Cerebellar cortex (tissue), 1 donor: Measurements from ENCODE around the gene SH2D7.

Source experiments
- DNase-seq: peaks from one replicate; pipeline ENCODE4 v3.0.0-alpha.2; 2015; ENCODE audit warnings: low spot score

The SH2D7 gene

DNA sequence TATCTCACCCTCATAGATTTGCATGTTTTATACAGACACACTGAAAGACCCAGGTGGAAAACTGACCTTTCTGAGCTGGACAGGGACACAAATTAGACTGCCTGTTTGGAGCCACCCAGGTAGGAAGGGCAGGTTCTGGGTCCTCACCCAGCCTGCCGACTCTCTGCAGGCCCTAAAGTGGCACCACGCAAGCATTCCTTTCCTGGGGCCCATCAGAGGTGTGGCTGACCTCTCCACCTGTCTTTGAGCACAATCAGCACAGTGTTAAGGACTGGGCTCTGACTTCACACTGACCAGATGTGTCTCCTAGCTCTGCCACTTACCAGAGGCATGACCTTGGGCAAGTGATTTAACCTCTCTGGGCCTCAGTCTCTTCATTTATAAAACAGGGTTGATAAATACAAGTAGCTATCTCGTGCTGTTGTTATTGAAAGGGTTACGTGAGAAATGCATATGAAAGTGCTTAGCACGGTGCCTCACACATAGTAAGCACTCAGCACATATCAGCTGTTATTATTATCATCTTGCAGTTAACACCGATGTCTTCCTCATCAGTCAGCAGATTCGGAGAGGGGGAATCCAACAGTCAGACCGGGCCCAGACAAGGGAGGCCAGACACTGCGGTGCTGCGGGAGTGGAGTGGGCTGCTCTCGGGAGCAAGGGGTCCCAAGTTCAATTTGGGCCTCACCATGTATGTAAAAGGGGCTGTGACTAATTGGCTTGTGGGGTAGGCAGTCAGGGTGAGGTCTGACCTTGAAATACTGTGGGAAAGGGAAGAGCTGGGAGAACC, 12.9 kb upstream of the SH2D7 start:
- no peak for DNase-seq

DNA sequence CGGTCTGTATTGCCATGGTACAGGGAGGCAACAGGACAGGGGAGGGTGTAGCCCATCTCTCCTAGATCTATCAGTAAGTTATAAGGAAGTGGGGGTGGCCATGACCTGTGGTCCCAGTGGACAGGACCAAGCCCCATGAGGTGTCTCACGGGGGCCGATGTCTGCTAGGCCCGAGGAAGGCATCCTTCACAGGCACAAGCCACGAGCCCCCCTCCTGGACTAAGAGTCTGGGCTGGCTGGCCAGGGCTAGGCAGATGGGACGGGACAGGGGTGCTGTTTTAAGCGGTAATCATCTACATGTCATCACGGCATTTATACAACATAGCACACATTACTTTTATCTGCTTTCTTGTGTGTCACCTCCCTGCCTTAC, 12.3 kb upstream of the SH2D7 start:
- no peak for DNase-seq

DNA sequence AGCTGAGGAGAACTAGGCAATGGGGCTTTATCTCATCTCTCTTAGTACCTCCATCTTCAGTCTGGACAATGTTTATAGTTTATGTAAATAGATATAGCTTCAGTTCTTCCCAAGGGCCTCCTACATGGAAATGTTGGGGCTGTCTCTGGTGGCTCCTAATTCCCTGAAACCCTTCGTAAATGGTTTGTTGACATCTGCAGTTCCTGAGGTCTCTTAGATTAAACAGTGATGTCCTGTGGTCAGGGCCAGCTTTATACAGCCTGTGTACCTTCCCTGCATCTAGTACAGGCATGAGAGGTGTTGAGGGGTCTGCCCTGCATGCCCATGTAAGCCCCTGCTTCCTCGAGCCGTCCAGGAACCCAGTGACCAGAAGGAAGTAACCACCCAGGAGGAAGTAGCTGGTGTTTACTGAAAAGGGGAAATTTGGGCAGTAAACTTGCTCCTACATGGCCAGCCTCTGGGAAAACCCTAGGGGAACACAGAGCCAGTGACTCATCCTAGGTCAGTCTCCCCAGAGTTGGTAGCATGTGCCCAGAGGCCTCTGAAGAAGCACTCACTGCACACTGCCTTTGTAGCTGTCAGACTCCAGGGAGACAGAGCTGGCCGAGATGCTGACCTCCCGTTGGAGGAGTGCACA, 10.1 kb upstream of the SH2D7 start:
- no peak for DNase-seq

DNA sequence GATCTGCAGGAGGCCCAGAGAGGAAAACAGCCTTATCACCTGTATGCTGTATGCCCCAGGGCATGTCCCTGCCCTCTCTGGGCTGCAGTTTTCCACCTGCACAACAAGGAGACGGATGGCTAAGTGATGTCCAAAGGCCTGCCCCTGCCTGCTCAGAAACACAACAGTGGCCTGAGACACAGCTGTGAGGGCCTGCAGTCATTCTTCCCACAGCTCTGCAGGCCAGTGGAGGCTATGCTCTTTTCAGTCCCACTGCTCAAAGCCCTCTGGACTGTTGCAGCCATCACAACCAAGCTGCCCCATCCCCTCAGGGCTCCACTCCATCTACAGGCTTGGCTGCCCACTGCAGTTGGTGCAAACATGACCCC, 9.6 kb upstream of the SH2D7 start:
- DNase-seq = no peak

DNA sequence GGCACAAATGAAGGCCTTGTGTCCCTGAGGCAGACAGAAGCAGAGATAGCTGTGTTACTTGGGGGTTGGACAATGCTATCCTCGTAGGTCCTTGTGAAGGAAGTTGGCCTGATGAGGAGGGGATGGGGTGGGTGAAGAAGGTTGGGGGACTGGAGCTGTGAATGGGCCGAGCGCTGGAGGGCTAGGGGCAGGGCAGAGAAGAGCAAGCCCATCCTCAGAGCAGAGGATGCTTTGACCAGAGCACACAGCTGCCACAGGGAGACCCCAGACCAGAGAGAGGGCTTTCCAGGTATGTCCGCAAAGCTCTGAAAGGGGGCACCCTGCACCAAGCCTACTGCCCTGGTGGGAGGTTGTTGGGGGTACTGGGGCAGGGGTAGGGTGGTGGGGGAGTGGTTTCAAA, 9.2 kb upstream of the SH2D7 start:
- DNase-seq = no peak

DNA sequence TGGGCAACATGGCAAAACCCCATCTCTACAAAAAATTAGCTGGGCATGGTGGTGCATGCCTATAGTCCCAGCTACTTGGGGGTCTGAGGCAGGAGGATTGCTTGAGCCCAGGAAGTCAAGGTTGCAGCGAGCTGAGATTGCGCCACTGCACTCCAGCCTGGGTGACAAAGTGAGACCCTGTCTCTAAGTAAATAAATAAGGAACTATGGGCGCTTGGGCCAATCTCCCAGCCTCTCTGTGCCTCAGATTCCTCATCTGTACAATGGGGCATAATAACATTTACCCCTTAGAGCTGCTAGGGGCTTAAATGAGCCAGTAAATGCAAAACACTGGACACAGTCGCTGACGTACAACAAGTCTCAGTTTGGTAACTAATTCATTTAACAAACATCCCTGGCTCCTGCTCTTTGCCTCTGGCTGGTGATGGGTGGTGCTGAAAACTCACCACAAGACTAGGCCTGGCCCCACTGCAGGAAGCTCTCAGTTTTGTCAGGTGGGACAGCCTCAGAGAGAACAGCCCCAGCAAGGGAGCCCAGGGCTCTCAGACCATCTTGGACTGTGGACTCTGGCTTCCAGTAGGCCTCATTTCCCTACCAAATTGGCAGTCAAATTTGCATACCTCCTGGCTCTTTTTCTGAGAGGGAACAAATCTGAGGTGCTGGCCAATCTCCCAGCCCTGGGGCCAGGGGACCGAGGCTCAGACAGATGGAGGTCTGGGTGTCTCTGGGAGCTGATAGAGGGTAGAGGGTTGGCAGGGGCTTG, 8.5 kb upstream of the SH2D7 start:
- DNase-seq = no peak

DNA sequence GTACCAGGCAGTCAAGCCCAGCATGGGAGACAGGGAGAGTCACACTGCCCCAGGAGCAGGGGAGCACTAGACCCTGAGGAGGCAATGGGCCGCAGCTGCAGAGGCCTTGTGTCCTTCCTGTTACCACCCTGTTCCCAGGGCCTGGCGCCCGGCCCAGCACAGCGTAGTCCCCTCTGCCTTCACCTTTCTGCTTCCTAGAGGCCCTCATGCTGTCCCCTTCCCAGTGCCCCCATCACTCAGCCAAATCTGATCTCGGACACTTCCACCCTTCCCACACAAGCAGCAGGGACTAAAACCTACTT, 8.0 kb upstream of the SH2D7 start:
- DNase-seq = no peak

DNA sequence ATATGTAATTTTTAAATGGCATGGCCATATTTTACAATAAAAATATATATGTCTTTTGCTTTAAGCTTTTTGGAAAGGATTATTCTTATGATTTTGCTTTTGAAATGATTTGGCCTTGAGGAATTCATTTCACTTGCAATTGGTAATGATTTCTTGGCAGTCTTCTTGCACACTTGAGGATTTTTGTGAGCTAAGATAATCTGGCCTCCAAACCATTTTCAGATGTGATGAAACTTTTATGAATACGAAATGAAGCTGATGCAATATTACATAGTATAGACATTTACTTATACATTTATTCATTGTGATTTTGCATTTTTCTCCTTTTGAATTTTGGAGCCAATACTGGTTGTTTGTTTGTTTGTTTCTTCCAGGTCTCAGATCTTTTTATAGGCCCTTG, 6.4 kb upstream of the SH2D7 start:
- DNase-seq = no peak

DNA sequence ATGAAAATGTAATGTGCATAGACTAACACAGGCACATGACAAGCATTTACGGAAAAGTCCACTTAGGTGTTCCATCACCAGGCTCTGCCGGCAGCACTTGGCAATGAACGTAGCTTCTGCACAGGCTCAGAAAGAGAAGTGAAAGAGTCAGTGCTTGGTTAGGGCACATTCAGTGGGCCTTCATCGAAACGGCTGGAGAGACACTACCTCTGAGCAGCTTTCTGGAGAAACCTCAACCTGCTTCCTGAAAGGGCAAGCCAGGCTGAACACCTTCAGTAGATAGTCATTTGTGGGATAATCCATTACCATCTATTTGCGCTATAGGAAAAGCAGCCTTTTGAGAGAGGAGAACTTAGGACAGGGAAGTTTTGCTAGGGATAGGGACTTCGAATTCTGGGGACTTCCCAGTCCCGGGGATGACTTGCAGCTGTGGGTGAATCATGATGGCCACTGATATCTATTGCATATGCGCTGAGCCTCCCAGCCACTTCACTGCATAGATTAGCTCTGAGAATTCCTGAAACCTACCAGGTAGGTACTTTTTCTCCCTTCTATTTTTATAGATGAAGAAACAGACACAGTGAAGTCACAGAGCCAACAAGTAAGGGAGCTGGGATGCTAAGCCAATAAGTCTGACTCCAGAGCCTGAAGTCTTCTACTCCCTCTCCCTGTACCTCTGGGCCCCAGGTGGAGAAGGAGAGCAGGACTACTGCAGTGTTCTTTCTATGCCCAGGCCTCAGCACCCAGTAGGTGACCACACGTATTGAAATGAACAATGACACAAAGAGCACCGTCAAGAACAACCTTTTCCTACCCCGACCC, 4.2 kb upstream of the SH2D7 start:
- no peak for DNase-seq

DNA sequence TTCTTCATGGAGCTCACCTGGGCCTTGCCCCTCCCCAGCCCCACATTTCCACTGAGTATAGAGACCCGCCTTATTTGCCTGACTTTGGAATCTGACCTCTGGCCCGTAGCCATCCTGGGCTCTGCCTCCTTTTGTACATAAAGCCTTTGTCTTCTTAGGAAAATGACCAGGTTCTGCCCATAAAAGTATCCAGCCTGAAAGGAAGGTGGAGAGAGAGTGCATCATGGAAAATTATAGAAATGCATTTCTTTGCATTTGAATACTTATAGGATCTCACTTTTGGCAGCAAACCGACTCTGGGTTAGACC, 3.6 kb upstream of the SH2D7 start:
- DNase-seq = no peak

DNA sequence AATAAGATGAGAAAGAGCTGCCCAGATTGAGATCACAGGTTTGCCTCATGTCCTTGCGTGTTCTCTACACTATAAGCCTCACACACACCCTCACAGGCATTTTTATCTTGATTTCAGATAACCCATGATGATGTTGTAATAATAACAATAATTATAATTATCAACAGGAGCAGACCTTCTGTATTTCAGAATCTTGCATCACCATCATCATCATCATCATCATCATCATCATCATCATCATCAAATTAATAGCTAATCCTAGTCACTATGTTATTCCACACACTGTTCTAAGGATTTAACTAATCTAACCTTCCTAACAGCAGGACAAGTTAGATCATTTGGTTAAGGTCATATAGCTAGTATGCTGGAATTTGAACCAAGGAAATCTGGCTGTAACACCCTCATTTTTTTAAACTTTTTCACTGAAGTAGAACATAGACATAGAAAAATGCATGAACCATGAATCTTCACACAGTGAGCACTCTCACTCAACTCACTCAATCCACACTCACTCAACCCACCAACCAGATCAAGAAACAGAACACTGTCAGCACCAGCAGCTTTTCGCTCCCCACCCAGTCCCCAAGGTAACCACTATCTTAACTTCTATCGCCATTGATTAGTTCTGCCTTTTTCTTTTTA, 1.8 kb upstream of the SH2D7 start:
- DNase-seq = no peak

DNA sequence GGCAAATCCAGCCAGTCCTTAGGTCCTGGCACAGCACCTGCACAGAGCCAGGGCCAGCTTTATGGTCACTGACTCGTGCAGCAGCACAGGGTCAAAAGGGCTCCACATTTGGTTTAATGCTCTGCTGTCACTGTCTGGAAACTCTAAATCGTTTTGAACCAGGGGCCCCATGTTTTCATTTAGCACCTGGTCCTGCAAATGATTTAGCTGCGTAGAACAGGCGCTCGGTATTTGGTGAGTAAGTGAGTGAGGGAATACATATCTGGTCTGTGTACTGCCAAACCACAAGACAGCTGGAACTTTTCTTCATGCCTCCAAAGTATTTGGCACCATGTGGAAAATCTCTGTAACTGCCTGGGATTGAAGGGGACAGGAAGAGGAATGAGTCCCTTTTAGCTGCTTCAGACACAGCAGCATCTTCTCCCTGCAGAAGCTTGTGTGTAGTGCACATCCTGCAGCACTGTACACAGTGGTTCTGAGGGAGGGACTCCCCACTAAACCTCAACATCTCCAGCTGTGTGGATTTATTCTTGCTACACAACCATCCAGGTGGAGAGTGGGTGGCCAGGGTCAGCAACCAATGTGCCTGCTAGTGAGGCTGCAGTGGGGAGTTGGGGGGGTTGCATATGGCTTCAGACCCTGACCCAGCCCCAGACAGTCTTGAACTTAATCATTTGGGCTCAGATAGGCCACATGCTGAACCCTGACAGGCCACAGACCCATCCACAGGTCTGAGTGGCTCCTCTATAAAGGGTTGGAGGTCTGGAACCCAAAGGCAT, 1.1 kb downstream of the SH2D7 start:
- DNase-seq = no peak

DNA sequence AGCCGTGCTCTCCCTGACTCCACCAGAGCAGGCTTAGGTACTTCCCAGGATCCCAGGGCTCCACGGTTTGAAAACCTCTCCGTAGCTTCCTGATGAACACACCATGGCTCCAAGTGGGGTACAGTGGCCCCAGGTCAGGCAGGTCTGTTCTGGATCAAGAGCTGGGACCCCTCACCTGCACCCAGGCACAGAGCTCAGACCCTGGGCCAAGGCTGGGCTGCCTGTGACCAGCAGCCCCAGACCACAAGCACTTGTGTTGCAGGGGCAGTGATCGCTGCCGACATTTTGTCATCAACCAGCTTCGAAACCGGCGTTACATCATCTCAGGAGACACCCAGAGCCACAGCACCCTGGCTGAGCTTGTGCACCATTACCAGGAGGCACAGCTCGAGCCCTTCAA, 5.3 kb downstream of the SH2D7 start:
- no peak for DNase-seq

DNA sequence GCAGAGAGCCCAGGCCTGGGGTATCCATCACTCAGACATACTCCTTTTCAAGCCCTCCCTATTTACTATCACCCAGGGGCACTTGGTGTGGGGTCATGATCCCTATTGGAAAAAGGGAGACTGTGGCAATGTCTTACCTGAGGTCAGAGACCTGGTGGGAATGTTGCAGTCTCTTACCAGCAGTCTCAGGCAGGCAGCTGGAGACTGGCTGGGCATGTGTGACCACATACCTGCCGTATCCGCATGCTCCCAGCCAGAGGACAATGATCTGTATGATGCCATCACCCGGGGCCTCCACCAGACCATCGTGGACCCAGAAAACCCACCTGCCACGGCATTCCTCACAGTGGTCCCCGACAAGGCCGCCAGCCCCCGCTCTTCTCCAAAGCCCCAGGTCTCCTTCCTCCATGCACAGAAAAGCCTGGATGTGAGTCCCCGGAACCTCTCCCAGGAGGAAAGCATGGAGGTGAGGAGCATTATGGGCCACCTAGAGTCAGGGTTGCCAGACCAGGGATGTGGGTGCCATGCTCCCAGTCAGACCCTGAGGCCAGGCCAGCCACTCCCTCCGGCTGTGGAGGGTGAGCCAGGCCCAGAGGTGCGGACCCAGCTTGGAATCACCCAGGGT, 5.9 kb downstream of the SH2D7 start:
- DNase-seq = no peak

DNA sequence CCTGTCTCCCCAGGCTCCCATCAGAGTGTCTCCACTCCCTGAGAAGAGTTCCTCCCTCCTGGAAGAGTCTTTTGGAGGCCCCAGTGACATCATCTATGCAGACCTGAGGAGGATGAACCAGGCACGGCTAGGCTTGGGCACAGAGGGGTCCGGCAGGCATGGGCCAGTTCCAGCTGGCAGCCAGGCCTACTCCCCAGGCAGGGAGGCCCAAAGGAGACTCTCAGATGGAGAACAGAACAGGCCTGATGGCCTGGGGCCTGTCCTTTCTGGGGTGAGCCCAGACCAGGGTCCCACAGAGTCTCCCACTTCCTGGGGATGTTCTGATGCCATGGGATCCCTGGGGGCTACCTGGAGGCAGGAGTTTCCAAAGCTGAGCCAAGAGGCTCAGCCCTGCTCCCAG, 8.5 kb downstream of the SH2D7 start:
- DNase-seq = no peak

DNA sequence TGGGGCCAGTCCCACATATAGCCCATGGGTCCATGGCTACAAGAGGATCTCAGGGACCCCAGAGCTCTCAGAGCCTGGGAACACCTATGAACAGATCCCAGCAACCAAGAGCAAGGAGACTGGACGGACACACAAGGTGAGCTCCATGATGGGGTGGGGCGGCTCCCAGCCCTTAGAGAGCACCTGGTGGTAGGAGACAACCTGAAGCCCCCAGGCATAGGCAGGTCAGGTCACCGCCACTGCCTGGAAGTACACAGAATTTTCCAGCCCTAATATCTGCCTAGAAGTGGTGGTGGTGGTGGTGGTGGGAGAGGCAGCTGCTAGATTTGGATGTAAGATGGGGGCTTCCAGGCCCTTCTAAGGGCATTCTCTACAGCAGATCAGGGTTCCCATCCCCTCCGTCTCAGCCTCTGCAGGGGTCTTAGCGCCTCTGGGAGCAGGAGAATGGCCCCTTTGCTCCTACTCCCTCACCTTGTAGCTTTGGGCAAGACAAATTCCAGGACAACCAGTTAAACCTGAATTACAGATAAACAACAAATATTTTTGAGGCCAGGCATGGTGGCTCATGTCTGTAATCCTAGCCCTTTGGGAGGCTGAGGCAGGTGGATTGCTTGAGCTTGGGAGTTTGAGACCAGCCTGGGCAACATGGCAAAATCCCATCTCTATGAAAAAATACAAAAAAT, 9.2 kb downstream of the SH2D7 start:
- DNase-seq = no peak

DNA sequence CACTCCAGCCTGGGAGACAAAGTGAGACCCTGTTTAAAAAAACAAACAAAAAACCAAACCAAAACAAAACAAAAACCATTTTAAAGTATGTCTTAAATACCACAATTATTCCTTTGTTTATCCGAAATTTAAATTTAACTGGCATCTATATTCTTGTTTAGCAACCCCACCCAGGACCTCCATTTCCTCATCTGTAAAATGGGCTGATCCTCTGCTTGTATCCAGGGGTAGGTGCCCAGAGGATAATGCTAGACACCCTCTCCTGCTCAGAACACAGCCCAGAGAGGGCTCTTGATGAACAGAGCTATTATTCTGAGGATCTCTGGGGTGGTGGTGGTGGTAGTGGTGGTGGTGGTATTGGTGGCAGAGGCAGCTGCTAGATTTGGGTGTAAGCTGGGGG, 9.8 kb downstream of the SH2D7 start:
- DNase-seq = no peak

DNA sequence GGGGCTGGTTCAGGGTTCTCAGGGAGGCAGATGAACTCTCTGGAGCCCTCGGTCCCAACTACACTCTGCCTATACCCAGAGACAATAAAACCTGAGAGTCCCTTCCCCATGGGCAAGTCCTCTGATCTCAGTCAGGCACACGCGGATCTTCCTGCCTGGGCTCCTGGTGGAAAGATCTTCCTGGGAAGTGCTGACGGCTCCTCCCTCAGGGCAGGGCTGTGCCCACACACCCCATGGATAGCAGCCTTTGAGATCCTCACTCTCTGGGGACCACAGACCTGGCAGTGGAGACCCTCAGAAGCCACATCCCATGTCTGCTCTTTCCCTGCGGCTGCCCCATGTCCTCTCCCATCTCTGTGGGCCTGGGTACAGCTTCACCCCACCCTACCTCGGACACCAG, 10.4 kb downstream of the SH2D7 start:
- no peak for DNase-seq

DNA sequence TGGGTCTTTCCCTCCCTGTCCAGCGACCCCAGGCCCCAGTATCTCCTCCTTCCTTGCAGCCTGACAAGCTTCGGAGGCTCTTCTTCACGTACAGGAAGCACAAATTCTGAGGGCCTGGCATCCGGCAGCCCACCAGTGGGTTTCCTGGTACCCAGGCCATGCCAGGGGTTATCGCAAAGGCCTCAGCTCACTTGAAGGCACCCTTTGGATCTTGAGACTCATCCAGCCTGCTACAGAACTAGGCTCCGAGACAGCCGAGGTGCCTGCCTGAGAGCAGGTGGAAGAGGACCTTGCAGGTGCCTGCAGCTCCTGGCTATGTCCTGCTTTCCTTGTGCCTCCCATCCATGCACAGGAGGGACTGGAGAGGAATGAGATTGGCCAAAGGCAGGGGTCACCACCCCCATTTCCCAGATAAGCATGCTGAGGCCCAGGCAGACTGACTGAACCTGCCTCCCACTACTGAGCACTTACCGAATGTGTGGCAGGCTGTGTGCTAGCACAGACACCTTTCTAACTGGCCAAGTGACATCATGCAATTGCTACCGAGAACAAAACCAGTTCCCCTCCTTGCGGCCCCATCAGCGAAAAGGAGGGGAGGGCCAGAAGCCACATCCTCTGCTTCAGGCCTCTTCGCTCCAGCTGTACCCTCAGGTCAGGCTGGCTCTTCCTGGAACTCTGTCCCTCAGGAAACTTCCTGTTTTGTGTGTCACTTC, 11.2 kb downstream of the SH2D7 start:
- no peak for DNase-seq

DNA sequence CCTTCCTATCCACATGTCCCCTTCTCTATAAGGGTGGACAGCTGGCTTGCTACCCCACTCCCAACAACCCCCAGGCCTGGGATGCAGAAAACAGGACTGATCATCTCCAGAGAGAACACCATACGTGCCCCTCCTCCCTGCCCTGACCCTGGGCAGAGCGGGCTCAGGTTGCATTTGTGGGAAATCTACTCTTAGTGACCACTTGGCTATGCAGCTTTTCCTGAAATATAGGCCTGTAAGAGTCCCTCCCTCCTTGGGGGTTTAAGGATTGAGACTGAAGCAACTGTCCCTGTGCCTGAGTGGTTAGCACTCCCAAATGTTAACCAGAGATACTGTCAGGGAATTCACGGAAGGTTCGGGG, 11.7 kb downstream of the SH2D7 start:
- no peak for DNase-seq
